ENCODE measurements around the gene ARHGEF9. TPM values are rescaled to one million over a fixed set of nuclear protein-coding genes. Genes with fewer than 3 reads are reported as not detected.
"Not testable (repeated sequence)": the region's sequence is repeated elsewhere in the genome, so short reads cannot be mapped to it uniquely, and the experiment has no call there.

Gene ARHGEF9
- polyA plus RNA-seq, 3 donors, result 37.8 to 38.2 (median 37.8) TPM

- DNase-seq (ENCODE audit: low read depth in 3 of 3, low spot score in 2 of 3), result no peak
Measured at GRCh38 chrX:63664741-63665140, 120.3 kb downstream of the ARHGEF9 start.

DNA sequence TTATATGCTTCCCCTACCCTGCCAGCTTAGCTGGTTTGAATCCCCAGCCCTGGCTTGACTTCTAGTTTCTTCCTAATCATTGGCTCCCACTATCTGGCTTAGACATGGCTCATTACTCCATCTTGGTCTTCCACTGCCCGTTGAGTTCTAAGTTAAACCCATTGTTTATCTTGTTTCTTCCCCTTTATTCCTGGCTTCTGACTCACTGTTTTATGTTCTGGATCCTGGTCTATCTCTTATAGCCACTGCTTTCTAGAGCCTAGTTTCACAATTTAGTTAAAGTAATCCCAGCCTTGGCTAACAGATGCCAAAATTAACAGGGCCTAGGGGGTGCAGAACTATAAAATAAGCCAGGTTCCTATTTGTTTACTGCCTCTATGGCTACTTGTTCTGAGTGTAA lies 120.9 kb downstream of the ARHGEF9 start:
- DNase-seq (ENCODE audit: low read depth in 3 of 3, low spot score in 2 of 3), result no peak

GRCh38 chrX:63661676-63662075 lies 123.3 kb downstream of the ARHGEF9 start:
- no peak for DNase-seq (ENCODE audit: low read depth in 3 of 3, low spot score in 2 of 3)

DNA sequence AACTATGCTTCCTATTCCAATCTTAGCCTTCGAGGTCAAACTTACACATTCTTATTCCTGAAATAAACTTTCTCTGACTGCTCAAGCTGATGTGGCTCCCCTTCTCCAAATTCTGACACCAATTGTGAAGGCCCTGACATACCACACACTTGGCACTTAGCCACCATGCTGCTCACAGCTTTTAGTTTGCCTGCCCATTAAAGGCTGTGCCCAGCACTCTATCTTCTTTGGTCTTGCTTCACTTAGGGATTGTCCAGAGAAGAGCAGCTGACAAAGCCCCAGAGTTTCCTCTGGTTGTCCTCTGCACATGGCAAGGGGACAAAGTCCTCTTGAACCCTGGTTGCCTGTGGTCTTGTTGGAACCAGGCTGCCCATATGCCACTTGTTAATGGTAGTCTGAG lies 126.1 kb downstream of the ARHGEF9 start:
- DNase-seq (ENCODE audit: low read depth in 3 of 3, low spot score in 2 of 3), result no peak

DNA sequence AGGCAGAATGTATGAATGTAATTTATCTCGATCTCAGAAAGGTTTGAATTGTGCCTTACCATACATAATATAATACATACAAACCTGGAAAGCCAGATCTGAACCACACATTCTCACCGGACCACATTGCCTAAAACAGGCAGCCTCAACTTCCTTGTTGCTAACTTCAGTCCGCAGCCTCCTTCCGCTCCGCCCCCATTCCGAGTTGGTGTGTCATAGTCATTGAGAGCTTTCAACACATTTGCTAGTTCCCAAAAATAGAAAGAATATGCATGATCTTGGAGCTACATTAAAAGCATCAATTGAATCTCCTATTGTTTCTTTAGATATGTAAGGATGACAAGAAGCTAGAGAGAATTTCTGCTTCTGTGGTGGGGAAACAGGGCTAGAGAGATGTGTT lies 127.2 kb downstream of the ARHGEF9 start:
- DNase-seq (ENCODE audit: low read depth in 3 of 3, low spot score in 2 of 3), result no peak

- no peak for DNase-seq (ENCODE audit: low read depth in 3 of 3, low spot score in 2 of 3)
Measured at GRCh38 chrX:63656871-63657580, 128.0 kb downstream of the ARHGEF9 start.

DNA sequence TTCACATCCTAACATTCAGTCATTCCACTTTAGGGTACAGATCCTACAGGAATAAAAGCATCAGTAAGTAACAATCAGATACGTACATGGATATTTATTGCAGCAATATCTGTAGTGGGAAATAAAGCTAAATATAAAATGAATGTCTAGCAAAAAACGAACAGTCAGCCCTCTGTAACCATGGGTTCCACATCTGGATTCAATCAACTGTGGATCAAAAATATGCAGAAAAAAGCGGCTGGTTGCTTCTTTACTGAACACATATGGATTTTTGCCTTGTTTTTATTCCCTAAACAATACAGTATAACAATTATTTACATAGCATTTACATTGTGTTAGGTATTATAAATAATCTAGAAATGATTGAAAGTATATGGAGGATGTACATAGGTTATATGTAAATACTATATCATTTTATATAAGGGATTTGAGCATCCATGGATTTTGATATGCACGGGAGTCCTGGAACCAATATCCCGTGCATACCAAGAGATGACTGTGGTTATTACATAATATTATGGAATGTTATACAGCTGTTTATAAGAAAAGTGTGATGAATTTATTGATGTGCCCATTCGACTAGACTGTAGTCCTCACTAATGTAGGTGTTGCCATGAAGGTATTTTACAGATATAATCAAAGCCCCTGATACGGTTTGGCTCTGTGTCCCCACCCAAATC lies 132.8 kb downstream of the ARHGEF9 start:
- no peak for DNase-seq (ENCODE audit: low read depth in 3 of 3, low spot score in 2 of 3)

- DNase-seq (ENCODE audit: low read depth in 3 of 3, low spot score in 2 of 3), result not testable (repeated sequence)
Measured at GRCh38 chrX:63645748-63646147, 139.3 kb downstream of the ARHGEF9 start.

- no peak for DNase-seq (ENCODE audit: low read depth in 3 of 3, low spot score in 2 of 3)
Measured at GRCh38 chrX:63635750-63636149, 149.3 kb downstream of the ARHGEF9 start.

DNA sequence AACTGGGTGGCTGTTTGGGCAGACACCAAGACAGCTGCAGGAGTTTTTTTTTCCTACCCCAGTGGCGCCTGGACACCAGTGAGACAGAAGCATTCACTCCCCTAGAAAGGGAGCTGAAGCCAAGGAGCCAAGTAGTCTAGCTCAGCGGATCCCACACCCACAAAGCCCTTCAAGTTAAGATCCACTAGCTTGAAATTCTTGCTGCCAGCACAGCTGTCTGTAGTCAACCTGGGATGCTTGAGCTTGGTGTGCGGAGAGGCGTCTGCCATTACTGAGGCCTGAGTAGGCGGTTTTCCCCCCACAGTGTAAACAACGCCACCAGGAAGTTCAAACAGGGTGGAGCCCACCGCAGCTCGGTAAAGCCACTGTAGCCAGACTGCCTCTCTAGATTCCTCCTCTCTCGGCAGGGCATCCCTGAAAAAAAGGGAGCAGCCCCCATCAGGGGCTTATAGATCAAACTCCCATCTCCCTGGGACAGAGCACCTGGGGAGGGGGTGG lies 171.4 kb downstream of the ARHGEF9 start:
- DNase-seq (ENCODE audit: low read depth in 3 of 3, low spot score in 2 of 3), result no peak

DNA sequence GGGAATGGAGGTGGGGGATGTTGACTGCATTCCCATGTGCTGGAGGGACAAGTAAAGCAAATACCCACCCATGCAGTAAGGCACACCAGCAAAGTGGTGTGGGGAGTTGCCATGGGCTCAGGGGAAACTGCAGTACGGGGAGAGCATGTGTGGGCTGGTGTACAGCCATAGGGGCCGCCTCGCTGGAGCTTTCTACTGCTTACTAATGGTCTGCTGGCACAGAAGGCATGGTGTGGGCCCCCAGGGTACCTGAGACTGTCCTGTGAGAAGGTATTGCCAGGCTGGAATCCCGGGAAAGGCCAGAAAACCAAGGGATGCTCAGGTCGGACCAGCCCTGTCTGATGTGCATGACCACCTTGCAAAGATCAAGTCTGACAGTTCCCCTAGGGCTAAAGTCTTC lies 199.1 kb downstream of the ARHGEF9 start:
- no peak for DNase-seq (ENCODE audit: low read depth in 3 of 3, low spot score in 2 of 3)

Measured in right renal cortex interstitium (tissue), 3 donors.